ENCODE data around the gene RGMA. TPM values are rescaled to one million over a fixed set of nuclear protein-coding genes. Genes with fewer than 3 reads are reported as not detected.

RGMA gene
- total RNA-seq, 4 donors from 2014 or later: 2.4 to 10.3 (median 6.0) TPM

DNA sequence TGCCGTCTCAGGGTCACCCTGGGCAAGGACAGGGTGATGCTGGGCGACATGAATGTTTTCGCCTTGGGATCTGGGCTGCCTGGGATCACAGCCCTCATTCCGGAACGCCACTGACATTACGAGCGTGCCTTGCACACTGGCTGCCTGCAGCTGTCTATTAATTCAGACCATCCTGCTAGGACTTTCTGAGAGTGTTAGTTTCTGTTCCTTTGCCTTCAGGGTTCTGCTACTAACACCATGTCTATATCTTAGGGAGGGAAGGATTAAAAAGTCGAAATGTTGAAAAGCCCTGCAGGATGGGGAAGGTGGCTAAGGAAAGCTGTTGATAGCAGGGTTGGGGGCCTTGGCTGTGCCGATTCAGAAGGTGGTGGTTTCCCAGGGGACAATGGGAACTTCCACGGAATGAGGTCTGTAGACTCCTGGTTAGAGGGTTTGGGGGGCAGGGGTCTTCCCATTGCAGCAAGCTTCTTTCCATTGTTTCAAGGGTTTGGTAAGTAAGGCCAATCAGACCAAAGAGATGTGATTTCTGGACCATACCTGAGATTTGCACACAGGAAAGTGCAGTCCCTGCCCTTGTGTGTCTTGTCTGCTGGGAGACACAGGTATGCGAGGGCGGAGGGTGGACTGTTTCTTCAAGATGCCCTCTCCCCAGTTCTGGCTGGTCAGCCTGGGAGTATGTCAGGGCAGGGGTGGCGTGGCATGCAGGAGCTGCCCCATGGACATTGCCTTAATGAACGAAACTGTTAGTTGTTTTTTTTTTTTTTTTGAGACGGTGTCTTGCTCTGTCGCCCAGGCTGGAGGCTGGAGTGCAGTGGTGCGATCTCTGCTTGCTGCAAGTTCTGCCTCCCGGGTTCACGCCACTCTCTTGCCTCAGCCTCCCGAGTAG, 50.9 kb downstream of the RGMA start:
- Histone ChIP-seq H3K9me3 (no peaks in the 10 kb centered on the region), H3K27me3 (no peaks in the 10 kb centered on the region), H3K27ac (no peak overlapping the region), H3K36me3 (no peaks in the 10 kb centered on the region), H3K4me3 (replicated peaks in 1 of 3) (no peak overlapping the region), H3K4me1 (peaks cover 0 to 3% of the 10 kb centered on the region in 2 donors)
- WGBS, 2 donors: 87 to 90% methylated on average over 19 to 20 of the region's 20 CpGs
- TF ChIP-seq POLR2A (IDR thresholded peaks at IDR 0.05): no peak
- TF ChIP-seq, protein P1, sequence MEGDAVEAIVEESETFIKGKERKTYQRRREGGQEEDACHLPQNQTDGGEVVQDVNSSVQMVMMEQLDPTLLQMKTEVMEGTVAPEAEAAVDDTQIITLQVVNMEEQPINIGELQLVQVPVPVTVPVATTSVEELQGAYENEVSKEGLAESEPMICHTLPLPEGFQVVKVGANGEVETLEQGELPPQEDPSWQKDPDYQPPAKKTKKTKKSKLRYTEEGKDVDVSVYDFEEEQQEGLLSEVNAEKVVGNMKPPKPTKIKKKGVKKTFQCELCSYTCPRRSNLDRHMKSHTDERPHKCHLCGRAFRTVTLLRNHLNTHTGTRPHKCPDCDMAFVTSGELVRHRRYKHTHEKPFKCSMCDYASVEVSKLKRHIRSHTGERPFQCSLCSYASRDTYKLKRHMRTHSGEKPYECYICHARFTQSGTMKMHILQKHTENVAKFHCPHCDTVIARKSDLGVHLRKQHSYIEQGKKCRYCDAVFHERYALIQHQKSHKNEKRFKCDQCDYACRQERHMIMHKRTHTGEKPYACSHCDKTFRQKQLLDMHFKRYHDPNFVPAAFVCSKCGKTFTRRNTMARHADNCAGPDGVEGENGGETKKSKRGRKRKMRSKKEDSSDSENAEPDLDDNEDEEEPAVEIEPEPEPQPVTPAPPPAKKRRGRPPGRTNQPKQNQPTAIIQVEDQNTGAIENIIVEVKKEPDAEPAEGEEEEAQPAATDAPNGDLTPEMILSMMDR (IDR thresholded peaks at IDR 0.05): no peak
- peak in 1 of 2 donors; percentile 2 for DNase-seq
- intact Hi-C loops (cut with DNase I): loop anchor here (2.0 to 10.0 kb wide), 2 partner anchors 33 to 957 kb away; no protein-coding TSS in a partner anchor

DNA sequence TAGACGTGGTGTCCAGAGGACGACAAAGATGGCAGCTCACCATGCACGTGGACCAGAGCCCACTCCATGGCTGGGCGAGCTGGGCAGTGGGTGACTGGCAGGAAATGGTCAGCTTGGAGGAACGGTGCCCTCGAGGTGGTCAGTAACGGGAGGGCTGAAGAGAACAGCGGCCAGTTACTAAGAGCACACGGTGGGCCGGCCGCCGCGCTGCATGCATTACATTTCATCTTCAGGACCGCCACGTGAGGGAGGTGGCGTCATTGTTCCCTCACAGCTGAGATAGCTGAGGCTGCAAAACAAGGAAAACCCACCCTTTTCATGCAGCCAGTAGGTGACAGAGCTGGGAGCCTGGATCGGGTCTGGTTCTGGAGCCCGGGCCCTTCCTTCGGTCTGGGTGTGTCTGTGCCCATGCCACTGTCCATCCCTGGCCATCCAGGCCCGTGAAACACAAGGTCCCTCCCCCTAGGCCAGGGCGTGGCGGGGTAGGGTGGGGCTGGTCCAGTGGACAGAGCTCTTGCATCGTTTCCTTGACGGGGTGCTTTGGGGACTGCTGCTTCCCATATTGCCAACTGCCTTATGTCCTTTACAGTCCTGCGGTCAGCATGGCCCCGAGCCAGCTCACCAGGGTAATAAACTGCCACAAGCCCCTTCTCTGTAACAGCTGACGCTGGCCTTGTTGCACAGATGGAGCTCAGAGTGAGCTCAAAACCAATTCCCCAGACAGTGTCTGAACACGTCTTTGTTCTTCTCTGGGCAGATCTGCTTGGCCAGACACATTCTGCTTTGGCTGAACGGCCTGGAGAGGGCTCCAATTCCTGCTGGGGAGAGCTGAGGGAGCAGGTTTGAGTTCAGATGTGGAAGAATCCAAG, 51.8 kb downstream of the RGMA start:
- WGBS, 2 donors: 81 to 94% methylated on average over 16 to 28 of the region's 29 CpGs
- Histone ChIP-seq H3K27me3 (no peaks in the 10 kb centered on the region), H3K36me3 (no peaks in the 10 kb centered on the region), H3K4me1 (peaks cover 0 to 3% of the 10 kb centered on the region in 2 donors), H3K9me3 (no peaks in the 10 kb centered on the region), H3K4me3 (replicated peaks in 1 of 3) (no peak overlapping the region), H3K27ac (no peak overlapping the region)
- TF ChIP-seq, protein P1 (IDR thresholded peaks at IDR 0.05): peak in 1 of 6 experiments; percentile 6
- no peak for TF ChIP-seq POLR2A (IDR thresholded peaks at IDR 0.05)
- intact Hi-C loops (cut with DNase I): loop anchor here (10.0 kb wide), 1 partner anchor 958 kb away; no protein-coding TSS in a partner anchor
- peak; percentile 21 to 32 for DNase-seq

DNA sequence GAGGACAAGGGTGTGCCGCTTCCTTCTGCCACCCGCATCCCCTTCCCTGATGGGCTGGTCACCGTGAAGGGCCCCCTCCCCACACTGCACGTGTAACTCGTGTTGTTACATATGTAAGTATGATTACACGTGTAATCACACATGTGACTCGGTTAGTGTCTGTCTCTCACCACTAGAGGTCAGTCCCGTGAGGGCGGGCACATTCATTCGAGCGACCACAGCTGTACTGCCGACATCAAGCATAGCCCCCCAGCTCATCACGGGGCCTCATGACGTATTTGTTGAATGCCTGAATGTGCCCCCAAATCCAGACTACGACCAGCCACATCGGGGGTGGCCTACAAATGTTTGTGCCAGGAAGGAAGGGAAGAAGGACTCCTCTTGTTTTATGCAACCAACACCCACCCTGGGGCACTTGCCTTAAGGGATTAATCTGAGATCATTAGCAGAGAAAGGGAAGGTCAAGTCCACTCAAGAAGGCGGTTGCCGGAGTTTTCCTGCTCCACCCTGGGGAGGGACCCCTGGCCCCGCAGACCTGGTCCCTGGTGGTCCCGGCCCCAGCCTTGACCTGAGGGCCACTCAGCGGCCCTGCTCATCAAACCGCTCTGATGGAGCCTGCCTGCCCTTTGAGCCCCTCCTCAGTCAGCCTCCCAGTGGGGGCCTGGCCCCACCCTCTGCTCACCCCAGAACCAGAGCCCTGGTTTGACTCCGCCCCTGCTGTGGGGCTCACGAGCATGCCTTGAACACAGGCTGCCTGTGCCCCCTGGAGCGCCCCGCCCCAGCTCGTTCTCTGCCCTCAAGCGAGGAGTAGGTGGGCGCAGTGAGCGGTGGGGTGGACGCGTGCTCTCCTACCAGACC, 52.8 kb downstream of the RGMA start:
- Histone ChIP-seq H3K27me3 (no peaks in the 10 kb centered on the region), H3K9me3 (no peaks in the 10 kb centered on the region), H3K27ac (no peak overlapping the region), H3K36me3 (no peaks in the 10 kb centered on the region), H3K4me1 (peaks cover 0 to 3% of the 10 kb centered on the region in 2 donors), H3K4me3 (replicated peaks in 1 of 3) (no peak overlapping the region)
- TF ChIP-seq POLR2A (IDR thresholded peaks at IDR 0.05): no peak
- TF ChIP-seq, protein P1 (IDR thresholded peaks at IDR 0.05): peak in 5 of 6 experiments; percentile 22 to 61 (median 48)
- DNase-seq: peak; percentile 32 to 34
- 58 to 62% methylated on average over 27 to 29 of the region's 32 CpGs for WGBS, 2 donors
- intact Hi-C loops (cut with DNase I): loop anchor here (10.0 kb wide), 1 partner anchor 959 kb away; no protein-coding TSS in a partner anchor

DNA sequence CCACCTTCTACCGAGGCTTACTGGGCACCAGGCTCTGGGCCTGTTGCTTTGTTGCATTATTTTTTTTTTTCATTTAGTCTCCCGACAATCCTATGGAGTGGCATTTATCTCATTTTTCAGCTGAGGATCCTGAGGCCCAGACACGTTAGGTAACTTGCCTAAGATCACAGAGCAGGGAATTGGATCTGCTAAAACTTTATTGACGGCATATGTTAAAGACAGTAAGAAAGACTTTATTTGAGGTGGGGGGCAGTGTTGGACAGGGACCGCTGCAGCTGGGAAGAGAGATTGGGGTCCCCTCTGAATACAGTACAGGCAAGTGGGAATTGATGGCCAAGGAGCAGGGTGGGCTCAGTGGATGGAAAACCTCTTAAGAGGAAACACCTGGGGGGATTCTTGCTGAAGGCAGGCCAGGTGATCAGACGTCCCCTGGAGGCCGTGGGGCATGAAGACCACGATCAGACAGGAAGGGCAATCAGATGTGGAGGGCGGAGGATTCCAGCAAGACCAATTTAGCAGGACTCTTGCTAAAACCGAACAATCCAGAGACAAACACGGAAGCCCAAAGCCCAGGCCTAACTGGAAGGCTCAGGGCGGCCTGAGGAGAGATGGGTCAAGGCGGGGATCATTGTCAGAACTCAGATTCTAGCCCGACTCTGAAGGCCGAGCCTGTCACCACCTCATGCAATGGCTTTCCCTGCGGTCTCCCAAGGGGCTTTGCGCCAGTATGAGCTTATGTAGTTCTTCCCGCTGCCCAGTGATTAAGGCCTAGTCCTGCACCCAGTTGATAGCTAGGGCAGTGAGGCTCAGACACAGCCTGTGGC, 53.7 kb downstream of the RGMA start:
- Histone ChIP-seq H3K4me3 (replicated peaks in 1 of 3) (no peak overlapping the region), H3K36me3 (no peaks in the 10 kb centered on the region), H3K4me1 (peaks cover 0 to 8% of the 10 kb centered on the region in 2 donors), H3K27me3 (no peaks in the 10 kb centered on the region), H3K9me3 (no peaks in the 10 kb centered on the region), H3K27ac (no peak overlapping the region)
- intact Hi-C loops (cut with DNase I): loop anchor here (10.0 kb wide), 1 partner anchor 959 kb away; no protein-coding TSS in a partner anchor
- DNase-seq: no peak
- 77 to 94% methylated on average over 13 to 17 of the region's 18 CpGs for WGBS, 2 donors
- TF ChIP-seq, protein P1 (IDR thresholded peaks at IDR 0.05): no peak
- no peak for TF ChIP-seq POLR2A (IDR thresholded peaks at IDR 0.05)
